Left lung (tissue), 10 donors: Measurements from ENCODE around the gene INPP5E. TPM values are rescaled to one million over a fixed set of nuclear protein-coding genes. Genes with fewer than 3 reads are reported as not detected.

Experiments
- ATAC-seq: fragments of 200-7000 bp; cut with Tn5 transposase; one replicate; pipeline ENCODE4 v1.9.1; 2020; ENCODE audit warnings: moderate library complexity
- DNase-seq, 4 donors: peaks; one replicate each; pipeline ENCODE4 v3.0.0-alpha.2; 2013 to 2020
- H3K27ac ChIP-seq, 2 donors: fragments of 200-600 bp; sonication (generic) in 1 of 2; one replicate each; pipeline versions ENCODE4 v1.5.0 to v1.8.0; 2020 to 2021
- H3K27me3 ChIP-seq, 2 donors: fragments of 200-600 bp; sonication (generic) in 1 of 2; one replicate each; pipeline versions ENCODE4 v1.5.0 to v1.8.0; 2020 to 2021
- H3K36me3 ChIP-seq, 2 donors: fragments of 200-600 bp; sonication (generic) in 1 of 2; one replicate each; pipeline versions ENCODE4 v1.5.0 to v1.8.0; 2020 to 2021
- H3K4me1 ChIP-seq, 2 donors: fragments of 200-600 bp; one replicate each; pipeline ENCODE4 v1.8.0; 2021
- H3K4me3 ChIP-seq, 2 donors: fragments of 200-600 bp; sonication (generic) in 1 of 2; one replicate each; pipeline versions ENCODE4 v1.5.0 to v1.8.0; 2020 to 2021; ENCODE audit warnings: mild to moderate bottlenecking in 1 of 2
- H3K9me3 ChIP-seq, 2 donors: fragments of 200-600 bp; sonication (generic) in 1 of 2; one replicate each; pipeline versions ENCODE4 v1.5.0 to v1.8.0; 2020 to 2021
- CTCF ChIP-seq, 2 donors: fragments of 200-600 bp; sonication (generic) in 1 of 2; IDR thresholded peaks; one replicate each; pipeline versions ENCODE4 v1.5.0 to v1.8.0; 2021; ENCODE audit warnings: antibody characterized with exemption in 2 of 2
- intact Hi-C, 2 donors: fragments of 100-400 bp; cut with DNase I; formaldehyde crosslinking; loops; one replicate each; pipeline versions ENCODE4 v1.11.2 to v1.14.2; 2022
- polyA plus RNA-seq, 6 donors: library from polyadenylated mRNA; unstranded; fragments of 120-200 nt; gene quantifications; one replicate each; pipeline ENCODE4 v1.2.1, GENCODE V29; 2013; ENCODE audit not compliant: insufficient read length in 6 of 6
- total RNA-seq, 2 donors: library from RNA; stranded (reverse); fragmentation: NEBNext Ultra II Directional; extraction: Animal tissue kit (Norgen Biotek cat#: 25700); gene quantifications; one replicate each; pipeline ENCODE4 v1.2.1, GENCODE V29; 2021
- donor health status: DM: no; HTN: yes; CAD: no.
- donor health status: DM: no; HTN: no; CAD: no.

INPP5E gene
- total and polyA plus RNA-seq, 8 donors, result 11.4 to 19.8 (median 13.1) TPM

GRCh38 chr9:136395345-136396218 lies 44.1 kb downstream of the INPP5E start:
- no peaks in the 10 kb centered on the region for H3K9me3 ChIP-seq
- H3K36me3 ChIP-seq, result peaks cover 0 to 75% of the 10 kb centered on the region in 2 donors
- no peak overlapping the region for H3K27ac ChIP-seq
- no peak overlapping the region for H3K4me3 ChIP-seq
- peaks cover 15 to 23% of the 10 kb centered on the region in 2 donors for H3K4me1 ChIP-seq
- TF ChIP-seq CTCF (IDR thresholded peaks at IDR 0.05), result no peak
- DNase-seq (no peak), ATAC-seq (no peak)
- no peaks in the 10 kb centered on the region for H3K27me3 ChIP-seq
- intact Hi-C loops, result no loop called here

GRCh38 chr9:136395020-136395340 lies 44.7 kb downstream of the INPP5E start:
- peaks cover 0 to 79% of the 10 kb centered on the region in 2 donors for H3K36me3 ChIP-seq
- no peaks in the 10 kb centered on the region for H3K27me3 ChIP-seq
- H3K27ac ChIP-seq, result no peak overlapping the region
- DNase-seq (no peak), ATAC-seq (no peak)
- H3K9me3 ChIP-seq, result no peaks in the 10 kb centered on the region
- peaks cover 11 to 18% of the 10 kb centered on the region in 2 donors for H3K4me1 ChIP-seq
- no peak for TF ChIP-seq CTCF (IDR thresholded peaks at IDR 0.05)
- no peak overlapping the region for H3K4me3 ChIP-seq
- intact Hi-C loops, result no loop called here

- H3K27ac ChIP-seq, result no peak overlapping the region
- DNase-seq (no peak), ATAC-seq (no peak)
- H3K27me3 ChIP-seq, result no peaks in the 10 kb centered on the region
- TF ChIP-seq CTCF (IDR thresholded peaks at IDR 0.05), result no peak
- H3K4me1 ChIP-seq, result peaks cover 9 to 17% of the 10 kb centered on the region in 2 donors
- peaks cover 0 to 84% of the 10 kb centered on the region in 2 donors for H3K36me3 ChIP-seq
- no peak overlapping the region for H3K4me3 ChIP-seq
- intact Hi-C loops, result no loop called here
- H3K9me3 ChIP-seq, result no peaks in the 10 kb centered on the region
Observed at GRCh38 chr9:136394312-136395019, 45.2 kb downstream of the INPP5E start.

- no peak for TF ChIP-seq CTCF (IDR thresholded peaks at IDR 0.05)
- Histone ChIP-seq H3K9me3 (no peaks in the 10 kb centered on the region), H3K27ac (no peak overlapping the region), H3K36me3 (peaks cover 0 to 93% of the 10 kb centered on the region in 2 donors), H3K4me1 (peaks cover under 1 to 8% of the 10 kb centered on the region in 2 donors), H3K4me3 (no peak overlapping the region), H3K27me3 (no peaks in the 10 kb centered on the region)
- intact Hi-C loops, result no loop called here
- no peak for DNase-seq
- ATAC-seq, result no peak
Observed at GRCh38 chr9:136393531-136393930, 46.1 kb downstream of the INPP5E start.
